Neural cell (in vitro differentiated cells): Measurements from ENCODE around the gene KRT35.

Experiments used
- EP300 ChIP-seq: fragments of 450-650 bp; conservative IDR thresholded peaks from 2 replicates; pipeline ENCODE4 v1.6.1; 2014; ENCODE audit warnings: antibody characterized with exemption, mild to moderate bottlenecking, moderate library complexity; ENCODE audit not compliant: poor library complexity, severe bottlenecking
- EZH2 ChIP-seq: fragments of 200-600, 300-800 bp; shearing (Covaris generic), sonication (generic); IDR thresholded peaks from 2 replicates; pipeline ENCODE4 v1.6.1; 2014; ENCODE audit warnings: antibody characterized with exemption, low read length, borderline replicate concordance, mild to moderate bottlenecking; ENCODE audit not compliant: insufficient read depth, poor library complexity, severe bottlenecking
- MXI1 ChIP-seq: fragments of 450-650 bp; conservative IDR thresholded peaks from 2 replicates; pipeline ENCODE4 v1.6.1; 2014; ENCODE audit warnings: antibody characterized with exemption, mild to moderate bottlenecking; ENCODE audit not compliant: poor library complexity, severe bottlenecking
- POLR2AphosphoS5 ChIP-seq: IDR thresholded peaks from 2 replicates; pipeline ENCODE4 v1.6.1; 2012
- RAD21 ChIP-seq: fragments of 450-650 bp; conservative IDR thresholded peaks from 2 replicates; pipeline ENCODE4 v1.6.1; 2014; ENCODE audit warnings: antibody characterized with exemption, mild to moderate bottlenecking, moderate library complexity
- SMC3 ChIP-seq: fragments of 450-650 bp; conservative IDR thresholded peaks from 2 replicates; pipeline ENCODE4 v1.6.1; 2014; ENCODE audit warnings: antibody characterized with exemption, mild to moderate bottlenecking, moderate library complexity; ENCODE audit not compliant: poor library complexity
- TAF1 ChIP-seq: IDR thresholded peaks from 2 replicates; pipeline ENCODE4 v1.6.1; 2012; ENCODE audit warnings: low read depth
- TF ChIP-seq, protein P1 (sequence below): fragments of 450-650 bp; IDR thresholded peaks from 2 replicates; pipeline ENCODE4 v1.5.1; 2014; ENCODE audit warnings: antibody characterized with exemption, mild to moderate bottlenecking, moderate library complexity; ENCODE audit not compliant: poor library complexity, severe bottlenecking
- TF ChIP-seq, protein P2 (sequence below): IDR thresholded peaks from 2 replicates; pipeline ENCODE4 v1.6.1; 2012; ENCODE audit warnings: borderline replicate concordance

- TF ChIP-seq, protein P1, sequence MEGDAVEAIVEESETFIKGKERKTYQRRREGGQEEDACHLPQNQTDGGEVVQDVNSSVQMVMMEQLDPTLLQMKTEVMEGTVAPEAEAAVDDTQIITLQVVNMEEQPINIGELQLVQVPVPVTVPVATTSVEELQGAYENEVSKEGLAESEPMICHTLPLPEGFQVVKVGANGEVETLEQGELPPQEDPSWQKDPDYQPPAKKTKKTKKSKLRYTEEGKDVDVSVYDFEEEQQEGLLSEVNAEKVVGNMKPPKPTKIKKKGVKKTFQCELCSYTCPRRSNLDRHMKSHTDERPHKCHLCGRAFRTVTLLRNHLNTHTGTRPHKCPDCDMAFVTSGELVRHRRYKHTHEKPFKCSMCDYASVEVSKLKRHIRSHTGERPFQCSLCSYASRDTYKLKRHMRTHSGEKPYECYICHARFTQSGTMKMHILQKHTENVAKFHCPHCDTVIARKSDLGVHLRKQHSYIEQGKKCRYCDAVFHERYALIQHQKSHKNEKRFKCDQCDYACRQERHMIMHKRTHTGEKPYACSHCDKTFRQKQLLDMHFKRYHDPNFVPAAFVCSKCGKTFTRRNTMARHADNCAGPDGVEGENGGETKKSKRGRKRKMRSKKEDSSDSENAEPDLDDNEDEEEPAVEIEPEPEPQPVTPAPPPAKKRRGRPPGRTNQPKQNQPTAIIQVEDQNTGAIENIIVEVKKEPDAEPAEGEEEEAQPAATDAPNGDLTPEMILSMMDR, result no peak
- no peak for TF ChIP-seq SMC3
- no peak for TF ChIP-seq POLR2AphosphoS5
- no peak for TF ChIP-seq MXI1
- no peak for TF ChIP-seq TAF1
- TF ChIP-seq RAD21, result no peak
- TF ChIP-seq EZH2, result no peak
- TF ChIP-seq EP300, result no peak
- TF ChIP-seq, protein P2, sequence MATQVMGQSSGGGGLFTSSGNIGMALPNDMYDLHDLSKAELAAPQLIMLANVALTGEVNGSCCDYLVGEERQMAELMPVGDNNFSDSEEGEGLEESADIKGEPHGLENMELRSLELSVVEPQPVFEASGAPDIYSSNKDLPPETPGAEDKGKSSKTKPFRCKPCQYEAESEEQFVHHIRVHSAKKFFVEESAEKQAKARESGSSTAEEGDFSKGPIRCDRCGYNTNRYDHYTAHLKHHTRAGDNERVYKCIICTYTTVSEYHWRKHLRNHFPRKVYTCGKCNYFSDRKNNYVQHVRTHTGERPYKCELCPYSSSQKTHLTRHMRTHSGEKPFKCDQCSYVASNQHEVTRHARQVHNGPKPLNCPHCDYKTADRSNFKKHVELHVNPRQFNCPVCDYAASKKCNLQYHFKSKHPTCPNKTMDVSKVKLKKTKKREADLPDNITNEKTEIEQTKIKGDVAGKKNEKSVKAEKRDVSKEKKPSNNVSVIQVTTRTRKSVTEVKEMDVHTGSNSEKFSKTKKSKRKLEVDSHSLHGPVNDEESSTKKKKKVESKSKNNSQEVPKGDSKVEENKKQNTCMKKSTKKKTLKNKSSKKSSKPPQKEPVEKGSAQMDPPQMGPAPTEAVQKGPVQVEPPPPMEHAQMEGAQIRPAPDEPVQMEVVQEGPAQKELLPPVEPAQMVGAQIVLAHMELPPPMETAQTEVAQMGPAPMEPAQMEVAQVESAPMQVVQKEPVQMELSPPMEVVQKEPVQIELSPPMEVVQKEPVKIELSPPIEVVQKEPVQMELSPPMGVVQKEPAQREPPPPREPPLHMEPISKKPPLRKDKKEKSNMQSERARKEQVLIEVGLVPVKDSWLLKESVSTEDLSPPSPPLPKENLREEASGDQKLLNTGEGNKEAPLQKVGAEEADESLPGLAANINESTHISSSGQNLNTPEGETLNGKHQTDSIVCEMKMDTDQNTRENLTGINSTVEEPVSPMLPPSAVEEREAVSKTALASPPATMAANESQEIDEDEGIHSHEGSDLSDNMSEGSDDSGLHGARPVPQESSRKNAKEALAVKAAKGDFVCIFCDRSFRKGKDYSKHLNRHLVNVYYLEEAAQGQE, result no peak
These were observed 30.8 kb upstream of the KRT35 start for GRCh38 chr17:41511716-41512115.
